Trophoblast cell (in vitro differentiated cells and primary cell): ENCODE data around the gene DPP6.
"Not testable (repeated sequence)": the region's sequence is repeated elsewhere in the genome, so short reads cannot be mapped to it uniquely, and the experiment has no call there.

Experiments
- DNase-seq, 2 donors: peaks; one replicate each; pipeline ENCODE4 v3.0.0-alpha.2; 2016
- H2AFZ ChIP-seq: 2 replicates; pipeline ENCODE4 v1.6.1; 2013; ENCODE audit warnings: low read length, moderate library complexity, mild to moderate bottlenecking; ENCODE audit not compliant: insufficient read depth, poor library complexity
- H2AK5ac ChIP-seq: 2 replicates; pipeline ENCODE4 v1.6.1; 2013; ENCODE audit warnings: mild to moderate bottlenecking, low read length
- H2BK120ac ChIP-seq: 2 replicates; pipeline ENCODE4 v1.6.1; 2013; ENCODE audit warnings: low read length, mild to moderate bottlenecking, moderate library complexity; ENCODE audit not compliant: insufficient read depth, poor library complexity
- H2BK12ac ChIP-seq: 2 replicates; pipeline ENCODE4 v1.6.1; 2013; ENCODE audit warnings: mild to moderate bottlenecking, low read length, moderate library complexity
- H2BK5ac ChIP-seq: 2 replicates; pipeline ENCODE4 v1.6.1; 2013; ENCODE audit warnings: low read length, low read depth, moderate library complexity, mild to moderate bottlenecking; ENCODE audit not compliant: poor library complexity
- H3K14ac ChIP-seq: 2 replicates; pipeline ENCODE4 v1.6.1; 2013; ENCODE audit warnings: mild to moderate bottlenecking, low read length
- H3K18ac ChIP-seq: 2 replicates; pipeline ENCODE4 v1.6.1; 2013; ENCODE audit warnings: mild to moderate bottlenecking, low read length
- H3K23ac ChIP-seq: 2 replicates; pipeline ENCODE4 v1.6.1; 2013; ENCODE audit warnings: low read length
- H3K27ac ChIP-seq: 2 replicates; pipeline ENCODE4 v1.5.1; 2013; ENCODE audit warnings: low read depth, mild to moderate bottlenecking, inconsistent platforms, low read length, moderate library complexity
- H3K27me3 ChIP-seq: 2 replicates; pipeline ENCODE4 v1.6.1; 2013; ENCODE audit warnings: inconsistent platforms, mild to moderate bottlenecking, low read length, moderate library complexity; ENCODE audit not compliant: insufficient read depth
- H3K36me3 ChIP-seq, 2 experiments: 1 replicate in 1 of 2; 2 replicates in 1 of 2; pipeline ENCODE4 v1.6.1; 2013; ENCODE audit warnings: low read length in 2 of 2, mild to moderate bottlenecking in 2 of 2, moderate library complexity in 1 of 2; ENCODE audit not compliant: insufficient read depth in 2 of 2, control insufficient read depth in 1 of 2
- H3K4ac ChIP-seq: 2 replicates; pipeline ENCODE4 v1.6.1; 2013; ENCODE audit warnings: low read depth, mild to moderate bottlenecking, low read length, moderate library complexity
- H3K4me1 ChIP-seq, 2 experiments: 1 replicate in 1 of 2; 2 replicates in 1 of 2; pipeline ENCODE4 v1.6.1; 2013; ENCODE audit warnings: low read length in 2 of 2, mild to moderate bottlenecking in 2 of 2, moderate library complexity in 1 of 2; ENCODE audit not compliant: insufficient read depth in 2 of 2, control insufficient read depth in 1 of 2
- H3K4me2 ChIP-seq: 2 replicates; pipeline ENCODE4 v1.6.1; 2013; ENCODE audit warnings: inconsistent platforms, mild to moderate bottlenecking, low read length, moderate library complexity
- H3K4me3 ChIP-seq: 2 replicates; pipeline ENCODE4 v1.5.1; 2013; ENCODE audit warnings: mild to moderate bottlenecking, low read depth, low read length, inconsistent platforms
- H3K79me1 ChIP-seq: one replicate; pipeline ENCODE4 v1.6.1; 2013; ENCODE audit warnings: low read length
- H3K79me2 ChIP-seq: 2 replicates; pipeline ENCODE4 v1.6.1; 2013; ENCODE audit warnings: low read length, mild to moderate bottlenecking; ENCODE audit not compliant: control insufficient read depth, insufficient read depth, poor library complexity
- H3K9ac ChIP-seq: 2 replicates; pipeline ENCODE4 v1.6.1; 2013; ENCODE audit warnings: mild to moderate bottlenecking, low read length
- H3K9me3 ChIP-seq: 2 replicates; pipeline ENCODE4 v1.6.1; 2013; ENCODE audit warnings: low read depth, mild to moderate bottlenecking, control low read depth, inconsistent platforms, low read length; ENCODE audit not compliant: insufficient read depth
- H4K12ac ChIP-seq: 2 replicates; pipeline ENCODE4 v1.6.1; 2013; ENCODE audit warnings: low read depth, mild to moderate bottlenecking, low read length, moderate library complexity
- H4K8ac ChIP-seq: 2 replicates; pipeline ENCODE4 v1.6.1; 2013; ENCODE audit warnings: low read depth, mild to moderate bottlenecking, low read length, moderate library complexity
- H4K91ac ChIP-seq: one replicate; pipeline ENCODE4 v1.6.1; 2013; ENCODE audit warnings: low read depth, mild to moderate bottlenecking, low read length, moderate library complexity
- WGBS: extraction: QIAGEN DNeasy Blood & Tissue Kit; methylation state at CpG from one replicate; pipeline ENCODE4 v1.1.7; 2013; ENCODE audit warnings: missing lambda C conversion rate; ENCODE audit not compliant: insufficient read length, insufficient coverage; ENCODE audit errors: extremely low coverage; 5-methylcytosine and 5-hydroxymethylcytosine counted together

The DPP6 gene

GRCh38 chr7:154120825-154121224, 68.6 kb downstream of the DPP6 start:
- not testable (repeated sequence) for H3K14ac ChIP-seq, H3K4me2 ChIP-seq, H3K23ac ChIP-seq, H2BK120ac ChIP-seq, H3K4me3 ChIP-seq, H3K79me2 ChIP-seq, H4K8ac ChIP-seq, H2BK12ac ChIP-seq, H3K9me3 ChIP-seq, DNase-seq, H3K79me1 ChIP-seq, H2AK5ac ChIP-seq, H3K27me3 ChIP-seq, H4K91ac ChIP-seq, H3K27ac ChIP-seq, H2AFZ ChIP-seq, H3K4ac ChIP-seq, H3K4me1 ChIP-seq, H3K18ac ChIP-seq, H3K9ac ChIP-seq, H2BK5ac ChIP-seq, H4K12ac ChIP-seq, H3K36me3 ChIP-seq
- no CpG with 5 or more reads among the region's 5 CpGs for WGBS

- H3K79me1 ChIP-seq, H2BK5ac ChIP-seq, H3K18ac ChIP-seq, H3K27ac ChIP-seq, H3K79me2 ChIP-seq, H2BK120ac ChIP-seq, H3K36me3 ChIP-seq, H3K27me3 ChIP-seq, H3K9ac ChIP-seq, H4K91ac ChIP-seq, H3K4me2 ChIP-seq, DNase-seq, H3K9me3 ChIP-seq, H3K4ac ChIP-seq, H3K4me1 ChIP-seq, H2AK5ac ChIP-seq, H3K4me3 ChIP-seq, H4K12ac ChIP-seq, H3K14ac ChIP-seq, H4K8ac ChIP-seq, H3K23ac ChIP-seq, H2BK12ac ChIP-seq, H2AFZ ChIP-seq: not testable (repeated sequence)
- WGBS: no CpG with 5 or more reads among the region's 10 CpGs
Measured at GRCh38 chr7:154122720-154123119, 70.5 kb downstream of the DPP6 start.

GRCh38 chr7:154123397-154123796, 71.2 kb downstream of the DPP6 start:
- not testable (repeated sequence) for H3K4me2 ChIP-seq, H3K4ac ChIP-seq, H4K12ac ChIP-seq, H2BK120ac ChIP-seq, H3K14ac ChIP-seq, H2AK5ac ChIP-seq, H3K23ac ChIP-seq, H4K8ac ChIP-seq, H3K79me2 ChIP-seq, H3K18ac ChIP-seq, H3K9ac ChIP-seq, H3K4me3 ChIP-seq, H3K27ac ChIP-seq, H3K79me1 ChIP-seq, H3K9me3 ChIP-seq, DNase-seq, H2BK5ac ChIP-seq, H3K4me1 ChIP-seq, H4K91ac ChIP-seq, H2AFZ ChIP-seq, H3K36me3 ChIP-seq, H2BK12ac ChIP-seq, H3K27me3 ChIP-seq
- WGBS: no CpG with 5 or more reads among the region's 7 CpGs

GRCh38 chr7:154129142-154129541, 76.9 kb downstream of the DPP6 start:
- not testable (repeated sequence) for H3K79me1 ChIP-seq

More at GRCh38 chr7:154129142-154129541, 76.9 kb downstream of the DPP6 start:
- not testable (repeated sequence) for H3K27me3 ChIP-seq, DNase-seq, H4K91ac ChIP-seq, H3K14ac ChIP-seq, H3K18ac ChIP-seq, H2AFZ ChIP-seq, H3K4me3 ChIP-seq, H3K36me3 ChIP-seq, H3K79me2 ChIP-seq, H2BK12ac ChIP-seq, H4K8ac ChIP-seq, H4K12ac ChIP-seq, H3K23ac ChIP-seq, H3K9me3 ChIP-seq, H2BK5ac ChIP-seq, H3K4ac ChIP-seq, H2AK5ac ChIP-seq, H2BK120ac ChIP-seq, H3K9ac ChIP-seq, H3K27ac ChIP-seq, H3K4me2 ChIP-seq, H3K4me1 ChIP-seq
- no CpG with 5 or more reads among the region's 5 CpGs for WGBS
